Measurements from ENCODE around the gene UBB.

UBB gene

DNA sequence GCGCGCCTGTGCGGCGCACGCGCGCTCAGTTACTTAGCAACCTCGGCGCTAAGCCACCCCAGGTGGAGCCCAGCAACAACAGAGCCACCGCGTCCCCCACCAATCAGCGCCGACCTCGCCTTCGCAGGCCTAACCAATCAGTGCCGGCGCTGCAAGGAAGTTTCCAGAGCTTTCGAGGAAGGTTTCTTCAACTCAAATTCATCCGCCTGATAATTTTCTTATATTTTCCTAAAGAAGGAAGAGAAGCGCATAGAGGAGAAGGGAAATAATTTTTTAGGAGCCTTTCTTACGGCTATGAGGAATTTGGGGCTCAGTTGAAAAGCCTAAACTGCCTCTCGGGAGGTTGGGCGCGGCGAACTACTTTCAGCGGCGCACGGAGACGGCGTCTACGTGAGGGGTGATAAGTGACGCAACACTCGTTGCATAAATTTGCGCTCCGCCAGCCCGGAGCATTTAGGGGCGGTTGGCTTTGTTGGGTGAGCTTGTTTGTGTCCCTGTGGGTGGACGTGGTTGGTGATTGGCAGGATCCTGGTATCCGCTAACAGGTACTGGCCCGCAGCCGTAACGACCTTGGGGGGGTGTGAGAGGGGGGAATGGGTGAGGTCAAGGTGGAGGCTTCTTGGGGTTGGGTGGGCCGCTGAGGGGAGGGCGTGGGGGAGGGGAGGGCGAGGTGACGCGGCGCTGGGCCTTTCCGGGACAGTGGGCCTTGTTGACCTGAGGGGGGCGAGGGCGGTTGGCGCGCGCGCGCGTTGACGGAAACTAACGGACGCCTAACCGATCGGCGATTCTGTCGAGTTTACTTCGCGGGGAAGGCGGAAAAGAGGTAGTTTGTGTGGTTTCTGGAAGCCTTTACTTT, at the start of gene UBB:
TSS of gene UBB (plus strand) at position 452 of the 856 bp plus-strand sequence. CDS start 817 bp downstream, outside the sequence.
- H2AFZ ChIP-seq (ENCODE audit: low read length) = peak within 1 kb of the TSS; percentile 98
- H3K27ac ChIP-seq (ENCODE audit: low read length) = peak within 1 kb of the TSS; percentile 79
- no peaks in the 10 kb centered on the region for H3K9me3 ChIP-seq (replicated peaks; ENCODE audit: insufficient read depth, low read length)
- H3K9ac ChIP-seq (ENCODE audit: low read length) = peak within 1 kb of the TSS; percentile 75
- H3K9me2 ChIP-seq (replicated peaks; ENCODE audit: insufficient read depth, low read length) = no peaks in the 10 kb centered on the region
- peak within 1 kb of the TSS; percentile 76 for H3K4me3 ChIP-seq (ENCODE audit: low read length)
- no peaks in the 10 kb centered on the region for H4K20me1 ChIP-seq (ENCODE audit: insufficient read depth, low read length)
- H3K4me2 ChIP-seq (ENCODE audit: low read depth, low read length) = peak within 1 kb of the TSS; percentile 51
- H3K27me3 ChIP-seq (replicated peaks; ENCODE audit: insufficient read depth, low read length) = no peaks in the 10 kb centered on the region
- no peaks in the 10 kb centered on the region; the same call in 1 of the 2 replicates for H3K36me3 ChIP-seq (replicated peaks; ENCODE audit: insufficient read depth, low read length)
- no peaks in the 10 kb centered on the region for H3K4me1 ChIP-seq (ENCODE audit: low read length)
- H3F3A ChIP-seq (ENCODE audit: insufficient read depth, low read length) = peaks cover 14% of the 10 kb centered on the region; the same call in 1 of the 2 replicates
- H3K79me2 ChIP-seq (ENCODE audit: low read length) = peaks cover 12% of the 10 kb centered on the region
- TF ChIP-seq EZH2 (optimal IDR thresholded peaks at IDR 0.05; ENCODE audit: low read depth, low read length) = no peak
- TF ChIP-seq, protein P1, sequence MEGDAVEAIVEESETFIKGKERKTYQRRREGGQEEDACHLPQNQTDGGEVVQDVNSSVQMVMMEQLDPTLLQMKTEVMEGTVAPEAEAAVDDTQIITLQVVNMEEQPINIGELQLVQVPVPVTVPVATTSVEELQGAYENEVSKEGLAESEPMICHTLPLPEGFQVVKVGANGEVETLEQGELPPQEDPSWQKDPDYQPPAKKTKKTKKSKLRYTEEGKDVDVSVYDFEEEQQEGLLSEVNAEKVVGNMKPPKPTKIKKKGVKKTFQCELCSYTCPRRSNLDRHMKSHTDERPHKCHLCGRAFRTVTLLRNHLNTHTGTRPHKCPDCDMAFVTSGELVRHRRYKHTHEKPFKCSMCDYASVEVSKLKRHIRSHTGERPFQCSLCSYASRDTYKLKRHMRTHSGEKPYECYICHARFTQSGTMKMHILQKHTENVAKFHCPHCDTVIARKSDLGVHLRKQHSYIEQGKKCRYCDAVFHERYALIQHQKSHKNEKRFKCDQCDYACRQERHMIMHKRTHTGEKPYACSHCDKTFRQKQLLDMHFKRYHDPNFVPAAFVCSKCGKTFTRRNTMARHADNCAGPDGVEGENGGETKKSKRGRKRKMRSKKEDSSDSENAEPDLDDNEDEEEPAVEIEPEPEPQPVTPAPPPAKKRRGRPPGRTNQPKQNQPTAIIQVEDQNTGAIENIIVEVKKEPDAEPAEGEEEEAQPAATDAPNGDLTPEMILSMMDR (IDR thresholded peaks at IDR 0.05; ENCODE audit: low read length) = no peak
- no peak for TF ChIP-seq EZH2phosphoT487 (IDR thresholded peaks at IDR 0.05; ENCODE audit: low read length)
- DNase-seq = peak; percentile 98

DNA sequence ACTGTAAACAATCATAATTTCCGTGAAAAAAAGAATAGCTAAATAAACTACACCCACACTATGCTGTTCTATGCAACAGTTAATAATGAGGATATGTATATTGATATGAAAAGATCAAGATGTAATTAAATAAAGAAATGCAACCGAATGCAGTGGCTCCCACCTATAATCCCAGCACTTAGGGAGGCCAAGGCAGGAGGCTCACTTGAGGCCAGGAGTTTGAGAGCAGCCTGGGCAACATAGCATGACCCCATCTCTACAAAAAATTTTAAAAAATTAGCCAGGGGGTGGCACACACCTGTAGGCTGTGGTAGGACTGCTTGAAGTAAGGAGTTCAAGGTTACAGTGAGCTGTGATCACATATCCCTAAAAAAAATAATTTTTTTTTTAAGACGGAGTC, 42.5 kb upstream of the UBB start:
- no peaks in the 10 kb centered on the region for H3K9me2 ChIP-seq (replicated peaks; ENCODE audit: insufficient read depth, low read length)
- no peak overlapping the region for H3K4me3 ChIP-seq (ENCODE audit: low read length)
- H3K9me3 ChIP-seq (replicated peaks; ENCODE audit: insufficient read depth, low read length) = no peaks in the 10 kb centered on the region
- no peaks in the 10 kb centered on the region for H3K79me2 ChIP-seq (ENCODE audit: low read length)
- H3K27me3 ChIP-seq (replicated peaks; ENCODE audit: insufficient read depth, low read length) = no peaks in the 10 kb centered on the region
- H3K4me1 ChIP-seq (ENCODE audit: low read length) = no peaks in the 10 kb centered on the region
- no peaks in the 10 kb centered on the region for H3K36me3 ChIP-seq (replicated peaks; ENCODE audit: insufficient read depth, low read length)
- H3F3A ChIP-seq (ENCODE audit: insufficient read depth, low read length) = no peaks in the 10 kb centered on the region
- H3K27ac ChIP-seq (ENCODE audit: low read length) = no peak overlapping the region
- H4K20me1 ChIP-seq (ENCODE audit: insufficient read depth, low read length) = no peaks in the 10 kb centered on the region
- H3K4me2 ChIP-seq (ENCODE audit: low read depth, low read length) = no peak overlapping the region
- TF ChIP-seq, protein P1 (IDR thresholded peaks at IDR 0.05; ENCODE audit: low read length) = no peak
- TF ChIP-seq EZH2phosphoT487 (IDR thresholded peaks at IDR 0.05; ENCODE audit: low read length) (no peak), EZH2 (optimal IDR thresholded peaks at IDR 0.05; ENCODE audit: low read depth, low read length) (no peak)
- no peak overlapping the region for H3K9ac ChIP-seq (ENCODE audit: low read length)
- no peak overlapping the region for H2AFZ ChIP-seq (ENCODE audit: low read length)
- DNase-seq = no peak

DNA sequence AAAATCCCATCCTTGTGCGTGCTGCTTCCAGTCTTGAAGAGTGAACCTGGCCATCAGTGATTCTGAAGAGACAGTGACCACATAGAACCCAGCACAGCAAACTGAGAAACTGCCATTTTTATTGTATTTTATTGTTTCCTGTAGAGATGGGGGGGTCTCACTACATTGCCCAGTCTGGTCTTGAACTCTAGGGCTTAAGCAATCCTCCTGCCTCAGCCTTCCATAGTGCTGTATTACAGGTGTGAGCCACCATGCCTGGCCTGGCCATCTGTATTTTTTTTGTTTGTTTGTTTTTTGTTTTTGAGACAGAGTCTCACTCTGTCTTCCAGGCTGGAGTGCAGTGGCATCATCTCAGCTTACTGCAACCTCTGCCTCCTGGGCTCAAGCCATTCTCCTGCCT, 41.5 kb upstream of the UBB start:
- no peak overlapping the region for H3K27ac ChIP-seq (ENCODE audit: low read length)
- no peaks in the 10 kb centered on the region for H4K20me1 ChIP-seq (ENCODE audit: insufficient read depth, low read length)

More for the DNA sequence above, 41.5 kb upstream of the UBB start:
- Histone ChIP-seq H3K27me3 (replicated peaks; ENCODE audit: insufficient read depth, low read length) (no peaks in the 10 kb centered on the region), H3K4me3 (ENCODE audit: low read length) (no peak overlapping the region), H3K4me2 (ENCODE audit: low read depth, low read length) (no peak overlapping the region), H3K9me3 (replicated peaks; ENCODE audit: insufficient read depth, low read length) (no peaks in the 10 kb centered on the region), H3K9me2 (replicated peaks; ENCODE audit: insufficient read depth, low read length) (no peaks in the 10 kb centered on the region), H3K9ac (ENCODE audit: low read length) (no peak overlapping the region), H3K4me1 (ENCODE audit: low read length) (no peaks in the 10 kb centered on the region), H3F3A (ENCODE audit: insufficient read depth, low read length) (no peaks in the 10 kb centered on the region), H3K79me2 (ENCODE audit: low read length) (no peaks in the 10 kb centered on the region), H3K36me3 (replicated peaks; ENCODE audit: insufficient read depth, low read length) (no peaks in the 10 kb centered on the region), H2AFZ (ENCODE audit: low read length) (no peak overlapping the region)
- TF ChIP-seq EZH2phosphoT487 (IDR thresholded peaks at IDR 0.05; ENCODE audit: low read length) = no peak
- no peak for TF ChIP-seq EZH2 (optimal IDR thresholded peaks at IDR 0.05; ENCODE audit: low read depth, low read length)
- TF ChIP-seq, protein P1 (IDR thresholded peaks at IDR 0.05; ENCODE audit: low read length) = no peak
- DNase-seq = no peak
